HG03196 (cell line): Measurements from ENCODE around the gene BICD1.
"Not testable (repeated sequence)": the region's sequence is repeated elsewhere in the genome, so short reads cannot be mapped to it uniquely, and the experiment has no call there.

Experiments
- ATAC-seq: cut with Tn5 transposase; IDR thresholded peaks from one replicate; pipeline ENCODE4 v1.9.1; 2021; ENCODE audit not compliant: unreplicated experiment

Gene BICD1

GRCh38 chr12:32274665-32275064 is 168.0 kb downstream of the BICD1 start:
- ATAC-seq = no peak

GRCh38 chr12:32275520-32275919 is 168.9 kb downstream of the BICD1 start:
- not testable (repeated sequence) for ATAC-seq

GRCh38 chr12:32277774-32278173 is 171.1 kb downstream of the BICD1 start:
- ATAC-seq = no peak

GRCh38 chr12:32281098-32281497 is 174.5 kb downstream of the BICD1 start:
- no peak for ATAC-seq

GRCh38 chr12:32284561-32284960 is 177.9 kb downstream of the BICD1 start:
- ATAC-seq = no peak

- no peak for ATAC-seq
Measured at GRCh38 chr12:32285021-32285420, 178.4 kb downstream of the BICD1 start.

GRCh38 chr12:32285489-32285888 is 178.8 kb downstream of the BICD1 start:
- no peak for ATAC-seq

- no peak for ATAC-seq
Measured at GRCh38 chr12:32290411-32290810, 183.8 kb downstream of the BICD1 start.

GRCh38 chr12:32292151-32292550 is 185.5 kb downstream of the BICD1 start:
- ATAC-seq = no peak

GRCh38 chr12:32293808-32294419 is 187.3 kb downstream of the BICD1 start:
- ATAC-seq = no peak

GRCh38 chr12:32296567-32296966 is 189.9 kb downstream of the BICD1 start:
- ATAC-seq = no peak

GRCh38 chr12:32298917-32299316 is 192.3 kb downstream of the BICD1 start:
- no peak for ATAC-seq

- ATAC-seq = no peak
Measured at GRCh38 chr12:32301216-32301615, 194.6 kb downstream of the BICD1 start.

GRCh38 chr12:32302218-32303173 is 195.8 kb downstream of the BICD1 start:
- no peak for ATAC-seq

GRCh38 chr12:32303174-32303549 is 196.5 kb downstream of the BICD1 start:
- no peak for ATAC-seq

GRCh38 chr12:32305163-32305562 is 198.5 kb downstream of the BICD1 start:
- no peak for ATAC-seq

GRCh38 chr12:32307326-32307725 is 200.7 kb downstream of the BICD1 start:
- no peak for ATAC-seq

GRCh38 chr12:32309811-32310736 is 203.4 kb downstream of the BICD1 start:
- no peak for ATAC-seq

GRCh38 chr12:32312049-32312670 is 205.5 kb downstream of the BICD1 start:
- ATAC-seq = no peak

- no peak for ATAC-seq
Measured at GRCh38 chr12:32322354-32322753, 215.7 kb downstream of the BICD1 start.

GRCh38 chr12:32331133-32331532 is 224.5 kb downstream of the BICD1 start:
- ATAC-seq = no peak
